Measurements from ENCODE around the gene EPHB3. TPM values are rescaled to one million over a fixed set of nuclear protein-coding genes. Genes with fewer than 3 reads are reported as not detected.
"Not testable (repeated sequence)": the region's sequence is repeated elsewhere in the genome, so short reads cannot be mapped to it uniquely, and the experiment has no call there.

The EPHB3 gene
- total and polyA plus RNA-seq, 7 donors, result 1.6 to 20.2 (median 1.9) TPM

DNA sequence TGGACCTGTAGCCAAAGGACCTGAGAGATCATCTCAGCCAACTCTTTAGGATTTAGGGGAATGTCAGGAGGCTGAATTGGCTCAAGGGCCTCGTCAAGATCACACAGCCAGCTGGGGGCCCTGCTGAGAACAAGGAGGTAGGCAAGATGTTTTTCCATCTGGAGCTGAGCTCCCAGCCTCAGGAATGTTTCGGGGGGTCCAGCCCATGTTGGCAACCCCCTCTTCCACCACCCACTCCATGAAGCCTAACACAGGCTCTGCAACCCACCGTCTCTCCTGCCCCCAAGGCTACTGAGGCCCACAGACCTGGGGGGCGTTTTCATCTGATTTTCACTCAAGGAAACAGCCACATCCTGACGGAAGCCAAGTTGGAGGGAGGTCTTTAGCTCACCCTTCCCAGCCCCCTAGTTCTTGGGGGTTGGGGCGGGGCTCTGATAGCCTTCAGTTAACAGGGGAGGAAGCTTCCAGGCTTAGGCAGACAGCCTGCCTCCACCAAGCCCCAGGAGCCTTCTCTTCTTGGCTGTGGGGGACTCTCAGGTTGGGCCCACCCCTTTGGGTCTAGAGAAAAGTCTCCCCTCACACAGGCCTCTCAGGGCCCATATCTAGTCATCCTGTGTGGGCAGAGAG, 48.8 kb downstream of the EPHB3 start:
- no peak overlapping the region for H3K4me3 ChIP-seq
- TF ChIP-seq POLR2AphosphoS5 (IDR thresholded peaks at IDR 0.05) (no peak), POLR2A (IDR thresholded peaks at IDR 0.05) (no peak), EP300 (IDR thresholded peaks at IDR 0.05) (no peak)
- TF ChIP-seq, protein P1, sequence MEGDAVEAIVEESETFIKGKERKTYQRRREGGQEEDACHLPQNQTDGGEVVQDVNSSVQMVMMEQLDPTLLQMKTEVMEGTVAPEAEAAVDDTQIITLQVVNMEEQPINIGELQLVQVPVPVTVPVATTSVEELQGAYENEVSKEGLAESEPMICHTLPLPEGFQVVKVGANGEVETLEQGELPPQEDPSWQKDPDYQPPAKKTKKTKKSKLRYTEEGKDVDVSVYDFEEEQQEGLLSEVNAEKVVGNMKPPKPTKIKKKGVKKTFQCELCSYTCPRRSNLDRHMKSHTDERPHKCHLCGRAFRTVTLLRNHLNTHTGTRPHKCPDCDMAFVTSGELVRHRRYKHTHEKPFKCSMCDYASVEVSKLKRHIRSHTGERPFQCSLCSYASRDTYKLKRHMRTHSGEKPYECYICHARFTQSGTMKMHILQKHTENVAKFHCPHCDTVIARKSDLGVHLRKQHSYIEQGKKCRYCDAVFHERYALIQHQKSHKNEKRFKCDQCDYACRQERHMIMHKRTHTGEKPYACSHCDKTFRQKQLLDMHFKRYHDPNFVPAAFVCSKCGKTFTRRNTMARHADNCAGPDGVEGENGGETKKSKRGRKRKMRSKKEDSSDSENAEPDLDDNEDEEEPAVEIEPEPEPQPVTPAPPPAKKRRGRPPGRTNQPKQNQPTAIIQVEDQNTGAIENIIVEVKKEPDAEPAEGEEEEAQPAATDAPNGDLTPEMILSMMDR (IDR thresholded peaks at IDR 0.05), result no peak
- 75 to 91% methylated on average over 6 of the region's 6 CpGs for WGBS, 2 donors
- H3K4me1 ChIP-seq, result no peaks in the 10 kb centered on the region
- peaks cover 0 to 9% (median 0%) of the 10 kb centered on the region in 3 donors for H3K27me3 ChIP-seq
- H3K27ac ChIP-seq, result no peak overlapping the region
- peak; percentile 59 for DNase-seq
- intact Hi-C loops (cut with DNase I), result no loop called here
- no peaks in the 10 kb centered on the region for H3K36me3 ChIP-seq
- H3K9me3 ChIP-seq, result no peaks in the 10 kb centered on the region

DNA sequence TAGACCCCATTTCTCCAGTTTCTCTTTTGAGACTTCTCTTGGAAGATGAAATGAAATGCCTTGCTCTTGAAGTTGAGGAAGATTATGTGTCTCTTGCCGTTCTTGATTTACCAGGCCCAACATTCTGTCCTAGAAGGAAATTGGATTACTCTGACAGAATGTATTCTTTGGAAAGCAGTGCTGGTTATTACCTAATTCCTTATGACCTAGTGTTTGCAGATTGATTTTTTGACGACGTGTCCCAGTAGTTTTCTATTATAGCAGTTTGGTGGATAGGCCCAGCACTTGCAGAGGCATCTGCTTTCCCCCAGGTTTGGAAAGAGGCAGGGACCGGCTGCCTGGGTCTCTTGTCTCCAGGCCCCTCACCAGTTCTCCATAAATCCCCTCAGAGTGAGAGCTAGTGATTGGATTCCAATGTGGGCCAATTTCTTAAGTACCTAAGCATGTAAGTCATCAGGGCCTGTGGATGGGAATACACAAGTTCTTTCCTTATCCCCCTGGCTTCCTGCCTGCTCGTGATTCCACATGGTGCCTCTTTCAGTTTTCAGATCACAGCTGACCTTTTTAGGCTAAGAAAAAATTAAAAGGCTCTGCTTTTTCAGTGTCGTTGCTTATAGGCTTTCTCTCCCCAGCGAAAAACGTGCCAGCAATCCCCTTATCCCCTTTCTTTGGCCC, 50.2 kb downstream of the EPHB3 start:
- H3K4me1 ChIP-seq, result no peaks in the 10 kb centered on the region
- H3K36me3 ChIP-seq, result no peaks in the 10 kb centered on the region
- intact Hi-C loops (cut with DNase I), result no loop called here
- H3K27ac ChIP-seq, result no peak overlapping the region
- no peak for TF ChIP-seq EP300 (IDR thresholded peaks at IDR 0.05)
- TF ChIP-seq, protein P1 (IDR thresholded peaks at IDR 0.05), result no peak
- no peak for TF ChIP-seq POLR2AphosphoS5 (IDR thresholded peaks at IDR 0.05)
- no peak for TF ChIP-seq POLR2A (IDR thresholded peaks at IDR 0.05)
- DNase-seq, result peak; percentile 69
- no peak overlapping the region for H3K4me3 ChIP-seq
- 82 to 84% methylated on average over 8 of the region's 8 CpGs for WGBS, 2 donors
- H3K27me3 ChIP-seq, result no peaks in the 10 kb centered on the region
- H3K9me3 ChIP-seq, result no peaks in the 10 kb centered on the region

DNA sequence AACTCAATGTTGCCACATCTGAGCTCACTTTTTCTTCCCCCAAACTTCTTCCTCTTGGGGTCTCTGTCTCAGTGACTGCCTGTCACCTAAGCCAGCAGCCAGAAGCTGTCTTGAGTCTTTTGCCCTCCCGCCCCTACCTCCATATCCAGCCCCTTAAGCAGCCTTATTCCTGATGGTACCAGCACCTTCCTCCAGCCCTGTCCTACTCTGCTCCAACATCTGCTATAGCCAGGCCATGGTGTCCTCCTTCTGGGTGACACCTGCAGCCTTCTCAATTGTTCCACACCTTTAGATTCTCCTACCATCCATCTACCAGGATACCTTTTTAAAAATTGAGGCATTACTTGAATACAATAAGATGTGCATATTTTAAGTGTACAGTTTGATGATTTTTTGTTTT, 53.8 kb downstream of the EPHB3 start:
- Histone ChIP-seq H3K4me1 (peaks cover 0 to 18% (median 14%) of the 10 kb centered on the region in 4 donors), H3K9me3 (no peaks in the 10 kb centered on the region), H3K27ac (no peak overlapping the region), H3K36me3 (no peaks in the 10 kb centered on the region), H3K4me3 (no peak overlapping the region), H3K27me3 (no peaks in the 10 kb centered on the region)
- intact Hi-C loops (cut with DNase I), result no loop called here
- DNase-seq, result no peak
- 97 to 98% methylated on average over 1 of the region's 1 CpG for WGBS, 2 donors
- TF ChIP-seq, protein P1 (IDR thresholded peaks at IDR 0.05), result no peak
- TF ChIP-seq POLR2A (IDR thresholded peaks at IDR 0.05), result no peak
- TF ChIP-seq POLR2AphosphoS5 (IDR thresholded peaks at IDR 0.05), result no peak
- TF ChIP-seq EP300 (IDR thresholded peaks at IDR 0.05), result no peak

DNA sequence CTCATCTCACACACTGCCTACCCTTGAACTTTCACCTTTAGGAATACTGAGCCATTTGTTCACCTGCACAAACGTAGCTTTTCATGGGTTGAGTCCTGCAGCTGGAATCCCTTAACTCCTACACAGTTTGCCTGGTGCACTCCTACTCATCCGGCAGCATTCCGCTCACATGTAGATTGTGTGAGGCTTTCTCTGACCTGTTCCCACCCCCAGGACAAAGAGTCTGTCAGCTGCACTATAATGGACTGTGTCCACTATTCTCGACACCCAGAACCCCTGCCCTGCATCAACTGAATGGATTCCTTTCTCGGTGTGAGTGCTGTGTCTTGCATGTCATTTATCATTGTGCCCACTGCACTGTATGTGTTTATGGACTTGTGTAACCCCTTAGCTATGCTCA, 54.9 kb downstream of the EPHB3 start:
- Histone ChIP-seq H3K36me3 (no peaks in the 10 kb centered on the region), H3K4me3 (no peak overlapping the region), H3K27me3 (no peaks in the 10 kb centered on the region), H3K4me1 (peaks cover 0 to 20% (median 15%) of the 10 kb centered on the region in 4 donors), H3K27ac (no peak overlapping the region), H3K9me3 (no peaks in the 10 kb centered on the region)
- WGBS, 2 donors, result 86 to 89% methylated on average over 5 of the region's 5 CpGs
- intact Hi-C loops (cut with DNase I), result no loop called here
- TF ChIP-seq, protein P1 (IDR thresholded peaks at IDR 0.05), result no peak
- no peak for TF ChIP-seq POLR2A (IDR thresholded peaks at IDR 0.05)
- TF ChIP-seq EP300 (IDR thresholded peaks at IDR 0.05), result no peak
- no peak for TF ChIP-seq POLR2AphosphoS5 (IDR thresholded peaks at IDR 0.05)
- DNase-seq, result no peak

DNA sequence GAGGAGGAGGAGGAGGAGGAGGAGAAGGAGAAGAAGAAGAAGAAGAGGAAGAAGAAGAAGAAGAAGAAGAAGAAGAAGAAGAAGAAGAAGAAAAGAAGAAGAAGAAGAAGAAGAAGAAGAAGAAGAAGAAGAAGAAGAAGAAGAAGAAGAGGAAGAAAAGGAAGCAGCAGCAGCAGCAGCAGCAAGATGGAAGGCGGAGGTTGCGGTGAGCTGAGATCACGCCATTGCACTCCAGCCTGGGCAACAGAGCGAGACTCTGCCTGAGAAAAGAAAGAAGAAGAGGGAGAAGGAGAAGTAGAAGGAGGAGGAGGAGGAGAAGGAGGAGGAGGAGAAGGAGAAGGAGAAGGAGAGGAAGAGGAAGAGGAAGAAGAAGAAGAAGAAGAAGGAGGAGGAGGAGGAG, 55.7 kb downstream of the EPHB3 start:
- DNase-seq; H3K27ac ChIP-seq; H3K4me3 ChIP-seq; H3K36me3 ChIP-seq; H3K9me3 ChIP-seq; H3K27me3 ChIP-seq; intact Hi-C loops (cut with DNase I): not testable (repeated sequence)
- peaks cover 0 to 20% (median 15%) of the 10 kb centered on the region in 4 donors for H3K4me1 ChIP-seq
- 93 to 94% methylated on average over 4 of the region's 4 CpGs for WGBS, 2 donors

All from sigmoid colon (tissue), 7 donors.